ENCODE measurements around the gene UNC13B.

DNA sequence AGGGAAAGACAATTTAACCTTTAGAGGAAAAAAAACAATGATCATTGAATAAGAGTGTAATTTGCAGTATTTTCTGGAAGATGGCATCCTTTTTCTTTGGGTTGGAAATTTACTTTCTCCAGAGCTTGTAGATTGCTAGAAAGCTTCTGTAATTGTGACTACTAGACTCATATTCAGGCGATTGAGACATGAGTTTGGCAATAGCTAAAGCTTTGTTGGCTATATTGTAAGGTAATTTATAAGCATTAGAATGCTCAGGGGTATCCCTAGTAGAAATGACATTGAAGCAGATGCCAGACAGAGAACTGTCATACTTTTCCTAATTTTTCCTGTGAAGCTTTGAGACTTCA, 115.3 kb downstream of the UNC13B start:
- TF ChIP-seq POLR2AphosphoS5 (IDR thresholded peaks at IDR 0.05; ENCODE audit: low read depth, low read length) (no peak), TAF1 (IDR thresholded peaks at IDR 0.05; ENCODE audit: borderline replicate concordance, insufficient read depth, low read length) (no peak), SIN3A (IDR thresholded peaks at IDR 0.05; ENCODE audit: borderline replicate concordance, insufficient read depth, low read length) (no peak)
- TF ChIP-seq, protein P1, sequence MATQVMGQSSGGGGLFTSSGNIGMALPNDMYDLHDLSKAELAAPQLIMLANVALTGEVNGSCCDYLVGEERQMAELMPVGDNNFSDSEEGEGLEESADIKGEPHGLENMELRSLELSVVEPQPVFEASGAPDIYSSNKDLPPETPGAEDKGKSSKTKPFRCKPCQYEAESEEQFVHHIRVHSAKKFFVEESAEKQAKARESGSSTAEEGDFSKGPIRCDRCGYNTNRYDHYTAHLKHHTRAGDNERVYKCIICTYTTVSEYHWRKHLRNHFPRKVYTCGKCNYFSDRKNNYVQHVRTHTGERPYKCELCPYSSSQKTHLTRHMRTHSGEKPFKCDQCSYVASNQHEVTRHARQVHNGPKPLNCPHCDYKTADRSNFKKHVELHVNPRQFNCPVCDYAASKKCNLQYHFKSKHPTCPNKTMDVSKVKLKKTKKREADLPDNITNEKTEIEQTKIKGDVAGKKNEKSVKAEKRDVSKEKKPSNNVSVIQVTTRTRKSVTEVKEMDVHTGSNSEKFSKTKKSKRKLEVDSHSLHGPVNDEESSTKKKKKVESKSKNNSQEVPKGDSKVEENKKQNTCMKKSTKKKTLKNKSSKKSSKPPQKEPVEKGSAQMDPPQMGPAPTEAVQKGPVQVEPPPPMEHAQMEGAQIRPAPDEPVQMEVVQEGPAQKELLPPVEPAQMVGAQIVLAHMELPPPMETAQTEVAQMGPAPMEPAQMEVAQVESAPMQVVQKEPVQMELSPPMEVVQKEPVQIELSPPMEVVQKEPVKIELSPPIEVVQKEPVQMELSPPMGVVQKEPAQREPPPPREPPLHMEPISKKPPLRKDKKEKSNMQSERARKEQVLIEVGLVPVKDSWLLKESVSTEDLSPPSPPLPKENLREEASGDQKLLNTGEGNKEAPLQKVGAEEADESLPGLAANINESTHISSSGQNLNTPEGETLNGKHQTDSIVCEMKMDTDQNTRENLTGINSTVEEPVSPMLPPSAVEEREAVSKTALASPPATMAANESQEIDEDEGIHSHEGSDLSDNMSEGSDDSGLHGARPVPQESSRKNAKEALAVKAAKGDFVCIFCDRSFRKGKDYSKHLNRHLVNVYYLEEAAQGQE (IDR thresholded peaks at IDR 0.05; ENCODE audit: insufficient read depth in 1 of 2, low read depth in 2 of 2, low read length in 2 of 2) = no peak
